ENCODE results near the gene CHD9. TPM values are rescaled to one million over a fixed set of nuclear protein-coding genes. Genes with fewer than 3 reads are reported as not detected.
"Not testable (repeated sequence)": the region's sequence is repeated elsewhere in the genome, so short reads cannot be mapped to it uniquely, and the experiment has no call there.

CHD9 gene
- total RNA-seq, 4 donors from 2014 or later: 49.2 to 85.7 (median 67.7) TPM

DNA sequence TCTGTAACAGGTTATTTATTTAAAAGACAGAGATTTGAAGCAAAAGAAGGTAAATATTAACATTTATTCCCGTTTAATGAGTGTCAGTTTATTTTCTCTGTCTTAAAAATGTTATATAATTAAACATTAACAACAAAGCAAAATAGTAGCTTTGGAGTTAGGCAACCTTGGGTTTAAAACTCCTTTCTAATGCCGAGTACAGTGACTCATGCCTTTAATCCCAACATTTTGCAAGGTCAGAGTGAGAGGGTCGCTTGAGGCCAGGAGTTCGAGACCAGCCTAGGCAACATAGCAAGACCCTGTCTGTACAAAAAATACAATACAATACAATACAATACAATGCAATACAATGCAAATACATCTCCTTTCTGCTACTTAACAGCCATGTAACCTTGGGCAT is 128.7 kb downstream of the CHD9 start:
- no peak overlapping the region for H3K4me3 ChIP-seq (ENCODE audit: low read depth, poor library complexity, severe bottlenecking)
- 84 to 87% methylated on average over 4 of the region's 4 CpGs for WGBS, 2 donors

GRCh38 chr16:53185741-53186140 is 130.9 kb downstream of the CHD9 start:
- intact Hi-C loops (cut with DNase I; ENCODE audit: low total_unique reads): not testable (repeated sequence)
- WGBS, 2 donors: 96 to 97% methylated on average over 3 of the region's 3 CpGs

More for the DNA sequence above, 128.7 kb downstream of the CHD9 start:
- DNase-seq (ENCODE audit: low spot score in 2 of 2): no peak
- TF ChIP-seq POLR2A (IDR thresholded peaks at IDR 0.05): no peak
- TF ChIP-seq, protein P1, sequence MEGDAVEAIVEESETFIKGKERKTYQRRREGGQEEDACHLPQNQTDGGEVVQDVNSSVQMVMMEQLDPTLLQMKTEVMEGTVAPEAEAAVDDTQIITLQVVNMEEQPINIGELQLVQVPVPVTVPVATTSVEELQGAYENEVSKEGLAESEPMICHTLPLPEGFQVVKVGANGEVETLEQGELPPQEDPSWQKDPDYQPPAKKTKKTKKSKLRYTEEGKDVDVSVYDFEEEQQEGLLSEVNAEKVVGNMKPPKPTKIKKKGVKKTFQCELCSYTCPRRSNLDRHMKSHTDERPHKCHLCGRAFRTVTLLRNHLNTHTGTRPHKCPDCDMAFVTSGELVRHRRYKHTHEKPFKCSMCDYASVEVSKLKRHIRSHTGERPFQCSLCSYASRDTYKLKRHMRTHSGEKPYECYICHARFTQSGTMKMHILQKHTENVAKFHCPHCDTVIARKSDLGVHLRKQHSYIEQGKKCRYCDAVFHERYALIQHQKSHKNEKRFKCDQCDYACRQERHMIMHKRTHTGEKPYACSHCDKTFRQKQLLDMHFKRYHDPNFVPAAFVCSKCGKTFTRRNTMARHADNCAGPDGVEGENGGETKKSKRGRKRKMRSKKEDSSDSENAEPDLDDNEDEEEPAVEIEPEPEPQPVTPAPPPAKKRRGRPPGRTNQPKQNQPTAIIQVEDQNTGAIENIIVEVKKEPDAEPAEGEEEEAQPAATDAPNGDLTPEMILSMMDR (IDR thresholded peaks at IDR 0.05): no peak
- intact Hi-C loops (cut with DNase I; ENCODE audit: low total_unique reads): no loop called here

GRCh38 chr16:53187775-53188174 is 133.0 kb downstream of the CHD9 start:
- no peak for DNase-seq (ENCODE audit: low spot score in 2 of 2)
- no peak overlapping the region for H3K4me3 ChIP-seq (ENCODE audit: low read depth, poor library complexity, severe bottlenecking)
- 75 to 80% methylated on average over 1 of the region's 1 CpG for WGBS, 2 donors
- TF ChIP-seq POLR2A (IDR thresholded peaks at IDR 0.05): no peak
- TF ChIP-seq, protein P1 (IDR thresholded peaks at IDR 0.05): no peak
- intact Hi-C loops (cut with DNase I; ENCODE audit: low total_unique reads): no loop called here

More at GRCh38 chr16:53185741-53186140, 130.9 kb downstream of the CHD9 start:
- not testable (repeated sequence) for DNase-seq (ENCODE audit: low spot score in 2 of 2); H3K4me3 ChIP-seq (ENCODE audit: low read depth, poor library complexity, severe bottlenecking)

GRCh38 chr16:53191413-53191812 is 136.6 kb downstream of the CHD9 start:
- WGBS, 2 donors: 65 to 82% methylated on average over 1 of the region's 1 CpG
- intact Hi-C loops (cut with DNase I; ENCODE audit: low total_unique reads): no loop called here
- no peak for TF ChIP-seq POLR2A (IDR thresholded peaks at IDR 0.05)
- TF ChIP-seq, protein P1 (IDR thresholded peaks at IDR 0.05): no peak
- no peak overlapping the region for H3K4me3 ChIP-seq (ENCODE audit: low read depth, poor library complexity, severe bottlenecking)
- no peak for DNase-seq (ENCODE audit: low spot score in 2 of 2)

DNA sequence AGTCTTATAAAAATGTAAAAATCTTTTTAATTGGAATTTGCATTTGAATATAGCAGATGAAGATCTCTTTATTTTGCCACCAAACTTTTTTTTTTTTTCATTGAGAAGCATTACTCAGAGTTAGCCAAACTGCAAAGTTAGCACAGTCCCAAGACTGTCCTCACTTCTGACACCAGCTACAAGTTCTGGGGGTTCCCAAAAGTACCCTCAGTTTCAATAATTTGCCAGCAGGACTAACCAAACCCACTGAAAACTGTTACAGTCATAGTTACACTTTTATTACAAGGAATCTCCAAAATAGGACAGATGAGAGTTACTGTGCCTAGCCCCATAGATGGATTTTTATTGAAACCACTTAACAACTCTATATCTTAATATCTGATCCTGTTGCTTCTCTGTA is 144.1 kb downstream of the CHD9 start:
- TF ChIP-seq, protein P1 (IDR thresholded peaks at IDR 0.05): no peak
- no peak for TF ChIP-seq POLR2A (IDR thresholded peaks at IDR 0.05)
- H3K4me3 ChIP-seq (ENCODE audit: low read depth, poor library complexity, severe bottlenecking): no peak overlapping the region
- intact Hi-C loops (cut with DNase I; ENCODE audit: low total_unique reads): no loop called here
- DNase-seq (ENCODE audit: low spot score in 2 of 2): no peak

GRCh38 chr16:53201900-53202299 is 147.1 kb downstream of the CHD9 start:
- TF ChIP-seq, protein P1 (IDR thresholded peaks at IDR 0.05): no peak
- no peak for TF ChIP-seq POLR2A (IDR thresholded peaks at IDR 0.05)
- no peak overlapping the region for H3K4me3 ChIP-seq (ENCODE audit: low read depth, poor library complexity, severe bottlenecking)
- WGBS, 2 donors: 95 to 100% methylated on average over 1 of the region's 1 CpG
- intact Hi-C loops (cut with DNase I; ENCODE audit: low total_unique reads): no loop called here
- no peak for DNase-seq (ENCODE audit: low spot score in 2 of 2)
